ENCODE data around the gene PPP2R2B. TPM values are rescaled to one million over a fixed set of nuclear protein-coding genes. Genes with fewer than 3 reads are reported as not detected.

The PPP2R2B gene
- total and polyA plus RNA-seq, 11 donors, result 0.03 to 2.9 (median 0.30) TPM; not detected in 1

GRCh38 chr5:146641941-146642340 lies 236.6 kb downstream of the PPP2R2B start:
- H3K4me3 ChIP-seq, result no peak overlapping the region
- intact Hi-C loops (cut with DNase I), result no loop called here
- H3K27ac ChIP-seq, result no peak overlapping the region
- no peak for TF ChIP-seq POLR2A (IDR thresholded peaks at IDR 0.05)
- TF ChIP-seq CTCF (IDR thresholded peaks at IDR 0.05), result no peak
- H3K27me3 ChIP-seq, result no peaks in the 10 kb centered on the region
- no peaks in the 10 kb centered on the region for H3K9me3 ChIP-seq
- WGBS, 4 donors, result 78 to 85% (median 81%) methylated on average over 3 of the region's 3 CpGs
- no peaks in the 10 kb centered on the region for H3K36me3 ChIP-seq
- ATAC-seq, result no peak
- DNase-seq, result no peak
- H3K4me1 ChIP-seq, result no peaks in the 10 kb centered on the region

- Histone ChIP-seq H3K27me3 (no peaks in the 10 kb centered on the region), H3K4me1 (no peaks in the 10 kb centered on the region), H3K4me3 (no peak overlapping the region), H3K36me3 (no peaks in the 10 kb centered on the region), H3K9me3 (no peaks in the 10 kb centered on the region), H3K27ac (no peak overlapping the region)
- TF ChIP-seq POLR2A (IDR thresholded peaks at IDR 0.05) (no peak), CTCF (IDR thresholded peaks at IDR 0.05) (no peak)
- intact Hi-C loops (cut with DNase I), result no loop called here
- ATAC-seq, result no peak
- DNase-seq, result no peak
- 61 to 79% (median 73%) methylated on average over 7 of the region's 7 CpGs for WGBS, 4 donors
Observed at GRCh38 chr5:146640285-146640896, 238.2 kb downstream of the PPP2R2B start.

- 74 to 84% (median 78%) methylated on average over 3 of the region's 3 CpGs for WGBS, 4 donors
- DNase-seq, result no peak
- Histone ChIP-seq H3K36me3 (no peaks in the 10 kb centered on the region), H3K9me3 (peaks cover 0 to 6% (median 0%) of the 10 kb centered on the region in 12 donors), H3K27me3 (no peaks in the 10 kb centered on the region), H3K4me1 (no peaks in the 10 kb centered on the region), H3K4me3 (no peak overlapping the region), H3K27ac (no peak overlapping the region)
- no peak for ATAC-seq
- intact Hi-C loops (cut with DNase I), result no loop called here
- no peak for TF ChIP-seq CTCF (IDR thresholded peaks at IDR 0.05)
- no peak for TF ChIP-seq POLR2A (IDR thresholded peaks at IDR 0.05)
Observed at GRCh38 chr5:146635443-146635842, 243.1 kb downstream of the PPP2R2B start.

- no peak for ATAC-seq
- intact Hi-C loops (cut with DNase I), result no loop called here
- H3K4me3 ChIP-seq, result no peak overlapping the region
- peaks cover 0 to 6% (median 0%) of the 10 kb centered on the region in 12 donors for H3K9me3 ChIP-seq
- no peaks in the 10 kb centered on the region for H3K36me3 ChIP-seq
- H3K4me1 ChIP-seq, result peaks cover 0 to 3% (median 0%) of the 10 kb centered on the region in 12 donors
- TF ChIP-seq CTCF (IDR thresholded peaks at IDR 0.05) (no peak), POLR2A (IDR thresholded peaks at IDR 0.05) (no peak)
- DNase-seq, result no peak
- 75 to 82% (median 80%) methylated on average over 8 of the region's 8 CpGs for WGBS, 4 donors
- no peak overlapping the region for H3K27ac ChIP-seq
- H3K27me3 ChIP-seq, result no peaks in the 10 kb centered on the region
Observed at GRCh38 chr5:146633323-146633764, 245.2 kb downstream of the PPP2R2B start.

All from heart left ventricle (tissue), 16 donors.